Endothelial cell (in vitro differentiated cells): Measurements from ENCODE around the gene TPTE2. TPM values are rescaled to one million over a fixed set of nuclear protein-coding genes. Genes with fewer than 3 reads are reported as not detected.

Source experiments
- DNase-seq: peaks from one replicate; pipeline ENCODE4 v3.0.0; 2021; ENCODE audit warnings: low spot score
- H3K27ac Mint-ChIP-seq: one replicate; pipeline ENCODE4 v1.8.0; 2021; ENCODE audit warnings: mixed read lengths, inconsistent platforms; ENCODE audit not compliant: unreplicated experiment
- H3K27me3 Mint-ChIP-seq: one replicate; pipeline ENCODE4 v1.8.0; 2021; ENCODE audit warnings: mild to moderate bottlenecking, moderate library complexity, mixed read lengths, inconsistent platforms; ENCODE audit not compliant: unreplicated experiment
- H3K36me3 Mint-ChIP-seq: one replicate; pipeline ENCODE4 v1.8.0; 2021; ENCODE audit warnings: mild to moderate bottlenecking, low read depth, mixed read lengths, inconsistent platforms; ENCODE audit not compliant: unreplicated experiment
- H3K4me1 Mint-ChIP-seq: one replicate; pipeline ENCODE4 v1.8.0; 2021; ENCODE audit warnings: mild to moderate bottlenecking, mixed read lengths, inconsistent platforms; ENCODE audit not compliant: unreplicated experiment
- H3K4me3 Mint-ChIP-seq: one replicate; pipeline ENCODE4 v1.8.0; 2021; ENCODE audit warnings: mild to moderate bottlenecking, mixed read lengths, inconsistent platforms; ENCODE audit not compliant: unreplicated experiment
- H3K9me3 Mint-ChIP-seq: one replicate; pipeline ENCODE4 v1.8.0; 2021; ENCODE audit warnings: mixed read lengths, inconsistent platforms; ENCODE audit not compliant: unreplicated experiment
- total RNA-seq: library from RNA; stranded (reverse); fragmentation: NEBNext Ultra II Directional; extraction: Animal tissue kit (Norgen Biotek cat#: 25700); gene quantifications from one replicate; pipeline ENCODE4 v1.2.1, GENCODE V29; 2021; ENCODE audit not compliant: unreplicated experiment
- TF ChIP-seq, protein P1 (sequence below): fragments of 200-600 bp; sonication (generic); IDR thresholded peaks from one replicate; pipeline ENCODE4 v1.5.0; 2021; ENCODE audit warnings: antibody characterized with exemption; ENCODE audit not compliant: unreplicated experiment

TPTE2 gene
- total RNA-seq, 1 donor from 2014 or later: not detected

DNA sequence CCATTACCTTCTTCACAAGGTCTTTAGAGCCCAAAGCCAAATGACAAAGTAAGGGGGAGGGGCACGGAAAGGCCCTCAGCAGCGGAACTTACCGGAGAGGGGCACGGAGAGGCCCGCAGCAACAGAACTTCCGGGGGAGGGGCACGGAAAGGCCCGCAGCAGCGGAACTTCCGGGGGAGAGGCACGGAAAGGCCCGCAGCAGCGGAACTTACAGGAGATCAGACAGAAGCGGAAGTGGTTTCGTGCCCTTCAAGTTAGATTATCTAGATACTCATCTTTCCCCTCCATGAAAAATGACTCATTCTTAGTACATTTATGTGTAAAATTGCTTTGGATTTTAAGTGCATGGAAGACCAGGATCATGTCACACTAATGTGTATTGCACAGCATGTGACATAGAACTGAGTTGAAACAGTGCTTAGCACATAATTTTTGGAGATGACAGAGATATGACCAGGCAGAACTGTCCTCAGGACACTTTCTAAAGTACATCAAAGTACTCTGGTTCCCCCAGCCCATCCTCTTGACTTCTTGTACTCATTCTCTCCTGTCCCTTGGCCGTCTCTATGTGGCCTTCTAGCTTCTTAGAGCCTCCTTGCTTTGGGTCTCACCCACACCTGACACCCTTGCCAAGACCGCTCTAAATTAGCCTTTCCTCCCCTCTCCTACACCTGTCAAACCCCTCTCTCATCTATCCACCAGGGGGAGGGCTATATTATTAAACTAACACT, 25.7 kb upstream of the TPTE2 start:
- no peak for DNase-seq
- Mint-ChIP-seq H3K4me1 (no peaks in the 10 kb centered on the region), H3K9me3 (peaks cover 19% of the 10 kb centered on the region), H3K36me3 (no peaks in the 10 kb centered on the region), H3K4me3 (no peak overlapping the region), H3K27me3 (peaks cover 4% of the 10 kb centered on the region), H3K27ac (no peak overlapping the region)
- TF ChIP-seq, protein P1, sequence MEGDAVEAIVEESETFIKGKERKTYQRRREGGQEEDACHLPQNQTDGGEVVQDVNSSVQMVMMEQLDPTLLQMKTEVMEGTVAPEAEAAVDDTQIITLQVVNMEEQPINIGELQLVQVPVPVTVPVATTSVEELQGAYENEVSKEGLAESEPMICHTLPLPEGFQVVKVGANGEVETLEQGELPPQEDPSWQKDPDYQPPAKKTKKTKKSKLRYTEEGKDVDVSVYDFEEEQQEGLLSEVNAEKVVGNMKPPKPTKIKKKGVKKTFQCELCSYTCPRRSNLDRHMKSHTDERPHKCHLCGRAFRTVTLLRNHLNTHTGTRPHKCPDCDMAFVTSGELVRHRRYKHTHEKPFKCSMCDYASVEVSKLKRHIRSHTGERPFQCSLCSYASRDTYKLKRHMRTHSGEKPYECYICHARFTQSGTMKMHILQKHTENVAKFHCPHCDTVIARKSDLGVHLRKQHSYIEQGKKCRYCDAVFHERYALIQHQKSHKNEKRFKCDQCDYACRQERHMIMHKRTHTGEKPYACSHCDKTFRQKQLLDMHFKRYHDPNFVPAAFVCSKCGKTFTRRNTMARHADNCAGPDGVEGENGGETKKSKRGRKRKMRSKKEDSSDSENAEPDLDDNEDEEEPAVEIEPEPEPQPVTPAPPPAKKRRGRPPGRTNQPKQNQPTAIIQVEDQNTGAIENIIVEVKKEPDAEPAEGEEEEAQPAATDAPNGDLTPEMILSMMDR: no peak

DNA sequence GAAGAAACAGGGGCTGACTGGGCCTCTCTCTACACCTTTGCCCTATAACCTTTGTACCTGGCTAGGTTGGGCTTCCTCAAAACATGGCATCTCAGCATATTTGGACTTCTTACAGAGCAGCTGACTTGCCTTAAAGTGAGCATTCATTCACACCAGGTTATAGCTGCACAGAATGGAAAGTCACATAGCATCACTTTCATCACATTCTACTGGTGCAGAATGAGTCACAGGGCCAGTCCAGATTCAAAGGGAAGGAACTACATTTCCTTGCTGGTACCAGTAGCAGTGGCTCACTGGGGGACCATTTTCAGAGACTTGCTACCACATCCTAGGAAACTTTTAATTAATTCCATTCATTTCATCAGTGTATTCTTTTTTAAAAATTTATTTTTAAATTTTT, 20.3 kb upstream of the TPTE2 start:
- Mint-ChIP-seq H3K36me3 (no peaks in the 10 kb centered on the region), H3K4me1 (no peaks in the 10 kb centered on the region), H3K27me3 (peaks cover 2% of the 10 kb centered on the region), H3K9me3 (peaks cover 3% of the 10 kb centered on the region), H3K4me3 (no peak overlapping the region), H3K27ac (no peak overlapping the region)
- no peak for DNase-seq
- TF ChIP-seq, protein P1: no peak

DNA sequence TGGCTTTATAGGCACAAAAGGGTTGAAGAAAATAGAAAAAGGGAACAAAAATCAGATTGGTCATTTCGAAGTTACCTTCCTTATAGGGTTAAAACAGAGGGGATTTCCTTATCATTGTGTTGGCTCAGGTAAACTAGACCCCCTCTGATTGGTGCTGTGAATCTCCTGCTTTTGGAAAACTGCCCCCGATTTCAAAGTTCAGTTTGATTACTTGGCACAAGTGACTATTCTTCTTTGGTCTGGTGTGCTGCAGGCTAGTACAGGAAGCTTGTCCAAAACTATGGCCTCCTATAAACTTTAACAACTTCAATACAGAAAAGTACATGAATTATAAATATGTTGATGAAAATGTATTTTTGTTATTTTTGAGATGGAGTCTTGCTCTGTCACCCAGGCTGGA, 13.9 kb upstream of the TPTE2 start:
- TF ChIP-seq, protein P1: no peak
- no peak for DNase-seq
- Mint-ChIP-seq H3K27ac (no peak overlapping the region), H3K4me1 (no peaks in the 10 kb centered on the region), H3K9me3 (peaks cover 6% of the 10 kb centered on the region), H3K4me3 (no peak overlapping the region), H3K36me3 (no peaks in the 10 kb centered on the region), H3K27me3 (no peaks in the 10 kb centered on the region)

DNA sequence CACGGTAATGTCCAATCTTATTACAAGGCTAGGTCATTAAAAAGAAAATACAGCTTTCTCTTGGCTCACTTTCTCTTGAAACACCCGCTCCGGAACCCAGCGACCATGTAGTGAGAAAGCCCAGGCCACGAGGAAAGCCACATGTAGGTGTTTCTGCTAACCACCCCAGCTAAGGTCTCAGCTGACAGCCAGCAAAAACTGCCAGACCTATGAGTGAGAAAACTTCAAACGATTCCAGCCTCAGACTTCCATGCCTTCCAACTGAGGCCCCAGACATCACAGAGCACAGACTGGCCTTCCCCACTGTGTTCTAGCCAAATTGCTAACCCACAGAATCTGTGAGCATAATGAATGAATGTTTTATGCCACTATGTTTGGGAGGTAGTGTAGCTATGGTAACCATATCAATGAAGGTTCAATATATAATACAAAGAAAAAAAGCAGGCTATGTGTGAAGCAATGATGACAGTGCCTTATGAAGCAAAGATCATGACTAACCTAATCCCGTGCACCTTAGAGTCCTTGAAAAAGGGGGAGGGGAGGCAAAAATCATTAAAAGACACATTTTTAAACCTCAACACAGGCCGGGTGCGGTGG, 11.9 kb upstream of the TPTE2 start:
- Mint-ChIP-seq H3K9me3 (peaks cover 11% of the 10 kb centered on the region), H3K4me1 (no peaks in the 10 kb centered on the region), H3K36me3 (no peaks in the 10 kb centered on the region), H3K4me3 (no peak overlapping the region), H3K27ac (no peak overlapping the region), H3K27me3 (no peaks in the 10 kb centered on the region)
- no peak for DNase-seq
- TF ChIP-seq, protein P1: no peak

DNA sequence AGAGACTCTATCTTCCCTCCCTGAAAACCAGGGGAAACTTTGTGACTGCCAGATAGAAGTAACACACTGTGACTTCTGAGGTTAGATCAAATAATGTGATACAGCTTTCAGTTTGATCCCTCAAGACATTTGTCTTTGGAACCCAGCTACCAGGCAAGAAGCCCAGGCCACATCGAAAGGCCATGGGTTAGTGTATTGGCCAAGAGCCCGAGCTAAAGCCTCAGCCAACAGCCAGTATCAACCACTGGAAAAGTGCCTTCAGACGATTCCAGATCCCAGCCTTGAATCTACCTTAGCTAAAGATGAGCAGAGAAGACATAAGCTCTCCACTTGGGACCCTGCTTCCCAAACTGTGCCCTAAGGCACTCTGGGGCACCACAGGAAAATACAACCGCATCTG, 10.9 kb upstream of the TPTE2 start:
- H3K4me3 Mint-ChIP-seq: no peak overlapping the region
- TF ChIP-seq, protein P1: no peak
- no peaks in the 10 kb centered on the region for H3K36me3 Mint-ChIP-seq
- no peak overlapping the region for H3K27ac Mint-ChIP-seq
- H3K27me3 Mint-ChIP-seq: no peaks in the 10 kb centered on the region
- no peaks in the 10 kb centered on the region for H3K4me1 Mint-ChIP-seq
- peaks cover 12% of the 10 kb centered on the region for H3K9me3 Mint-ChIP-seq
- DNase-seq: no peak
